Mesodermal cell (in vitro differentiated cells): Measurements from ENCODE around the gene GREB1L.
A peak's percentile ranks its signal among the peaks of the same experiment; 100 is the strongest.

Source experiments
- H3K27ac ChIP-seq: 2 replicates; pipeline ENCODE4 v1.7.0; 2013; ENCODE audit warnings: mild to moderate bottlenecking, low read depth, low read length, moderate library complexity; ENCODE audit not compliant: severe bottlenecking
- H3K36me3 ChIP-seq: 2 replicates; pipeline ENCODE4 v1.7.1; 2013; ENCODE audit warnings: mild to moderate bottlenecking, low read length, moderate library complexity; ENCODE audit not compliant: control insufficient read depth, insufficient read depth
- H3K4me1 ChIP-seq: one replicate; pipeline ENCODE4 v1.7.1; 2013; ENCODE audit warnings: mild to moderate bottlenecking, low read length; ENCODE audit not compliant: insufficient read depth, control insufficient read depth, poor library complexity, severe bottlenecking
- H3K4me3 ChIP-seq: 2 replicates; pipeline ENCODE4 v1.7.0; 2013; ENCODE audit warnings: low read length, control low read depth, mild to moderate bottlenecking; ENCODE audit not compliant: insufficient read depth, poor library complexity, severe bottlenecking; ENCODE audit errors: extremely low read depth
- H3K9me3 ChIP-seq: 2 replicates; pipeline ENCODE4 v1.7.1; 2013; ENCODE audit warnings: mild to moderate bottlenecking, low read length, moderate library complexity; ENCODE audit not compliant: control insufficient read depth
- WGBS, 2 experiments: methylation state at CpG; one replicate each; pipeline ENCODE4 v1.1.5; 2013; ENCODE audit warnings: missing lambda C conversion rate in 2 of 2; ENCODE audit not compliant: insufficient coverage in 2 of 2; 5-methylcytosine and 5-hydroxymethylcytosine counted together

GREB1L gene

GRCh38 chr18:21474621-21475020 is 232.6 kb downstream of the GREB1L start:
- Histone ChIP-seq H3K36me3 (peaks cover 24% of the 10 kb centered on the region), H3K27ac (no peak overlapping the region), H3K4me3 (no peak overlapping the region), H3K9me3 (peaks cover 5% of the 10 kb centered on the region), H3K4me1 (no peaks in the 10 kb centered on the region)
- WGBS, 2 experiments: 100% methylated on average over 1 of the region's 2 CpGs; no CpG with 5 or more reads in 1 of the 2 experiments

- Histone ChIP-seq H3K4me3 (no peak overlapping the region), H3K9me3 (no peaks in the 10 kb centered on the region), H3K27ac (no peak overlapping the region), H3K36me3 (peaks cover 15% of the 10 kb centered on the region), H3K4me1 (peaks cover 2% of the 10 kb centered on the region)
- WGBS, 2 experiments: 88% methylated on average over 5 of the region's 5 CpGs; no CpG with 5 or more reads in 1 of the 2 experiments
Measured at GRCh38 chr18:21479721-21480120, 237.7 kb downstream of the GREB1L start.

GRCh38 chr18:21481739-21482138 is 239.7 kb downstream of the GREB1L start:
- WGBS, 2 experiments: 100% methylated on average over 1 of the region's 2 CpGs; no CpG with 5 or more reads in 1 of the 2 experiments
- Histone ChIP-seq H3K4me3 (no peak overlapping the region), H3K4me1 (peaks cover 9% of the 10 kb centered on the region), H3K9me3 (no peaks in the 10 kb centered on the region), H3K36me3 (peaks cover 22% of the 10 kb centered on the region), H3K27ac (no peak overlapping the region)

- Histone ChIP-seq H3K4me3 (no peak overlapping the region), H3K27ac (no peak overlapping the region), H3K9me3 (no peaks in the 10 kb centered on the region), H3K4me1 (peaks cover 9% of the 10 kb centered on the region), H3K36me3 (peaks cover 30% of the 10 kb centered on the region)
- 90 to 95% methylated on average over 3 to 5 of the region's 5 CpGs for whole genome bisulfite sequencing, 2 experiments
Measured at GRCh38 chr18:21483051-21483450, 241.0 kb downstream of the GREB1L start.

GRCh38 chr18:21484851-21485636 is 243.0 kb downstream of the GREB1L start:
- WGBS, 2 experiments: 89 to 94% methylated on average over 2 to 3 of the region's 7 CpGs
- Histone ChIP-seq H3K36me3 (peaks cover 26% of the 10 kb centered on the region), H3K27ac (peak overlapping the region; percentile 31)

GRCh38 chr18:21486905-21487437 is 244.9 kb downstream of the GREB1L start:
- no peak overlapping the region for H3K27ac ChIP-seq
- H3K9me3 ChIP-seq: no peaks in the 10 kb centered on the region
- WGBS, 2 experiments: 96 to 100% methylated on average over 3 of the region's 3 CpGs
- H3K36me3 ChIP-seq: peaks cover 36% of the 10 kb centered on the region
- no peak overlapping the region for H3K4me3 ChIP-seq
- H3K4me1 ChIP-seq: peaks cover 9% of the 10 kb centered on the region

More at GRCh38 chr18:21484851-21485636, 243.0 kb downstream of the GREB1L start:
- Histone ChIP-seq H3K4me3 (no peak overlapping the region), H3K4me1 (peaks cover 9% of the 10 kb centered on the region), H3K9me3 (no peaks in the 10 kb centered on the region)

GRCh38 chr18:21489119-21489750 is 247.2 kb downstream of the GREB1L start:
- 55 to 63% methylated on average over 2 to 3 of the region's 6 CpGs for WGBS, 2 experiments
- peaks cover 46% of the 10 kb centered on the region for H3K36me3 ChIP-seq

GRCh38 chr18:21489919-21490495 is 248.0 kb downstream of the GREB1L start:
- Histone ChIP-seq H3K27ac (no peak overlapping the region), H3K4me1 (peaks cover 5% of the 10 kb centered on the region), H3K9me3 (no peaks in the 10 kb centered on the region), H3K36me3 (peaks cover 46% of the 10 kb centered on the region), H3K4me3 (no peak overlapping the region)
- 94 to 98% methylated on average over 14 to 15 of the region's 15 CpGs for WGBS, 2 experiments

More at GRCh38 chr18:21489119-21489750, 247.2 kb downstream of the GREB1L start:
- no peaks in the 10 kb centered on the region for H3K9me3 ChIP-seq
- no peak overlapping the region for H3K27ac ChIP-seq
- H3K4me3 ChIP-seq: no peak overlapping the region
- H3K4me1 ChIP-seq: peaks cover 9% of the 10 kb centered on the region

GRCh38 chr18:21490748-21491147 is 248.7 kb downstream of the GREB1L start:
- H3K27ac ChIP-seq: no peak overlapping the region
- H3K9me3 ChIP-seq: no peaks in the 10 kb centered on the region
- H3K36me3 ChIP-seq: peaks cover 48% of the 10 kb centered on the region
- no peaks in the 10 kb centered on the region for H3K4me1 ChIP-seq
- no peak overlapping the region for H3K4me3 ChIP-seq
- WGBS, 2 experiments: 84 to 86% methylated on average over 1 to 3 of the region's 4 CpGs

- WGBS, 2 experiments: 83 to 92% methylated on average over 8 to 12 of the region's 12 CpGs
- H3K4me1 ChIP-seq: no peaks in the 10 kb centered on the region
- no peak overlapping the region for H3K4me3 ChIP-seq
- H3K9me3 ChIP-seq: no peaks in the 10 kb centered on the region
- peaks cover 46% of the 10 kb centered on the region for H3K36me3 ChIP-seq
- no peak overlapping the region for H3K27ac ChIP-seq
Measured at GRCh38 chr18:21496277-21496835, 254.3 kb downstream of the GREB1L start.
